ENCODE data around the gene CBLIF. TPM values are rescaled to one million over a fixed set of nuclear protein-coding genes. Genes with fewer than 3 reads are reported as not detected.
"Not testable (repeated sequence)": the region's sequence is repeated elsewhere in the genome, so short reads cannot be mapped to it uniquely, and the experiment has no call there.

CBLIF gene
- total RNA-seq, 6 experiments from 2014 or later = not detected

DNA sequence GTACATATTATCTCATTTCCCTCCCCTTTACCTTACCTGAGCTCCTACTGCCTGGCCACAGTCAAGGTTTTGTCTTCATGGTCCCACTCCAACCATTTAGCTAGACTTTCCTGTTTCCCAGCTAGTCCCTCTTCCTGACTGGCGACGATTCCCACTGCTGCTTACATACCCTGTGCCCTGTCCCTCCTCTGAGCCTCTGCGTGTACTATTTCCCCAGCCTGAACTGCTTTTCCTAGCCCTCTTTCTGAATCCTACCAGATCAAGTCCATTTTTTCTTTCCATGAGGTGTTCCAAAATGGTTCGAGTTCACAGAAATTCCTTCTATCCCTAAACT is 58.1 kb downstream of the CBLIF start:
- Histone ChIP-seq H3K4me1 (peaks cover 0 to 11% (median 1%) of the 10 kb centered on the region in 4 donors), H3K4me3 (no peak overlapping the region), H3K27me3 (no peaks in the 10 kb centered on the region), H3K36me3 (peaks cover 0 to 13% (median 0%) of the 10 kb centered on the region in 4 donors), H3K9me3 (no peaks in the 10 kb centered on the region), H3K27ac (no peak overlapping the region)
- TF ChIP-seq, protein P1, sequence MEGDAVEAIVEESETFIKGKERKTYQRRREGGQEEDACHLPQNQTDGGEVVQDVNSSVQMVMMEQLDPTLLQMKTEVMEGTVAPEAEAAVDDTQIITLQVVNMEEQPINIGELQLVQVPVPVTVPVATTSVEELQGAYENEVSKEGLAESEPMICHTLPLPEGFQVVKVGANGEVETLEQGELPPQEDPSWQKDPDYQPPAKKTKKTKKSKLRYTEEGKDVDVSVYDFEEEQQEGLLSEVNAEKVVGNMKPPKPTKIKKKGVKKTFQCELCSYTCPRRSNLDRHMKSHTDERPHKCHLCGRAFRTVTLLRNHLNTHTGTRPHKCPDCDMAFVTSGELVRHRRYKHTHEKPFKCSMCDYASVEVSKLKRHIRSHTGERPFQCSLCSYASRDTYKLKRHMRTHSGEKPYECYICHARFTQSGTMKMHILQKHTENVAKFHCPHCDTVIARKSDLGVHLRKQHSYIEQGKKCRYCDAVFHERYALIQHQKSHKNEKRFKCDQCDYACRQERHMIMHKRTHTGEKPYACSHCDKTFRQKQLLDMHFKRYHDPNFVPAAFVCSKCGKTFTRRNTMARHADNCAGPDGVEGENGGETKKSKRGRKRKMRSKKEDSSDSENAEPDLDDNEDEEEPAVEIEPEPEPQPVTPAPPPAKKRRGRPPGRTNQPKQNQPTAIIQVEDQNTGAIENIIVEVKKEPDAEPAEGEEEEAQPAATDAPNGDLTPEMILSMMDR (IDR thresholded peaks at IDR 0.05) = no peak
- no peak for TF ChIP-seq POLR2A (IDR thresholded peaks at IDR 0.05)
- intact Hi-C loops (cut with DNase I) = no loop called here
- WGBS (ENCODE audit: insufficient coverage, low coverage, low lambda C conversion rate, missing lambda C conversion rate) = 53% methylated on average over 4 of the region's 4 CpGs
- DNase-seq = no peak
- no peak for ATAC-seq

DNA sequence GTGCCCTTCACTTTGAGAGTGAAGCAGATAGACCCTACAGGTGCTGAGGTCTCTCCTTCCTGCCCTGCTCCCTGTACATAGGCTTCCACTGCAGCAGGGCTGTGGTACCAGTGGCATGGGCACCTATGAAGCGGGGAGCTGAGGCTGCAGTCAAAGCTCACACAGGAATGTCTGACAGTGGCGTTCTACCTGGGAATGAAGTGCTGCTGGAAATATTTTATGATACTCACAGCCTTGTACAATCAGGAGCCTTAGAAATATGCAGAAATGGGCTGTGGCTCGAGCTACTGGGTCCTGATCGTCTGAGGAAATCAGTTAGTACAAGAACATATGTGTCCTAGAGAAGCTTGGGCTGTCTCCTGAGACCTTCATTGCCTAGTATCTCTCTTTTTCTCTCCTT is 59.5 kb downstream of the CBLIF start:
- Histone ChIP-seq H3K9me3 (no peaks in the 10 kb centered on the region), H3K4me3 (no peak overlapping the region), H3K27me3 (no peaks in the 10 kb centered on the region), H3K27ac (no peak overlapping the region), H3K4me1 (peaks cover 0 to 11% (median 1%) of the 10 kb centered on the region in 4 donors), H3K36me3 (peaks cover 0 to 8% (median 0%) of the 10 kb centered on the region in 4 donors)
- no peak for DNase-seq
- intact Hi-C loops (cut with DNase I) = no loop called here
- no peak for TF ChIP-seq POLR2A (IDR thresholded peaks at IDR 0.05)
- TF ChIP-seq, protein P1 (IDR thresholded peaks at IDR 0.05) = no peak
- no peak for ATAC-seq
- WGBS (ENCODE audit: insufficient coverage, low coverage, low lambda C conversion rate, missing lambda C conversion rate) = 100% methylated on average over 1 of the region's 4 CpGs

DNA sequence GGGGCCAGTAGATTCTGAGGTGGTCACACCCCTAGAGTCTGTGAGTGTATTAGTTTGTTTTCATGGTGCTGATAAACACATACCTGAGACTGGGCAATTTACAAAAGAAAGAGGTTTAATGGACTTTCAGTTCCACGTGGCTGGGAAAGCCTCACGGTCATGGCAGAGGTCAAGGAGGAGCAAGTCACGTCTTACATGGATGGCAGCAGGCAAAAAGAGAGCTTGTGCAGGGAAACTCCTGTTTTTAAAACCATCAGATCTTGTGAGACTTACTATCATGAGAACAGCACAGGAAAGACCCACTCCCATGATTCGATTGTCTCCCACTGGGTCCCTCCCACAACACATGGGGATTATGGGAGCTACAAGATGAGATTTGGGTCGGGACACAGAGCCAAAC is 60.9 kb downstream of the CBLIF start:
- WGBS (ENCODE audit: insufficient coverage, low coverage, low lambda C conversion rate, missing lambda C conversion rate) = 85% methylated on average over 5 of the region's 5 CpGs
- intact Hi-C loops (cut with DNase I); H3K9me3 ChIP-seq; DNase-seq; H3K4me3 ChIP-seq; H3K27me3 ChIP-seq; H3K36me3 ChIP-seq; ATAC-seq; H3K27ac ChIP-seq: not testable (repeated sequence)
- H3K4me1 ChIP-seq = peaks cover 0 to 11% (median 1%) of the 10 kb centered on the region in 4 donors

DNA sequence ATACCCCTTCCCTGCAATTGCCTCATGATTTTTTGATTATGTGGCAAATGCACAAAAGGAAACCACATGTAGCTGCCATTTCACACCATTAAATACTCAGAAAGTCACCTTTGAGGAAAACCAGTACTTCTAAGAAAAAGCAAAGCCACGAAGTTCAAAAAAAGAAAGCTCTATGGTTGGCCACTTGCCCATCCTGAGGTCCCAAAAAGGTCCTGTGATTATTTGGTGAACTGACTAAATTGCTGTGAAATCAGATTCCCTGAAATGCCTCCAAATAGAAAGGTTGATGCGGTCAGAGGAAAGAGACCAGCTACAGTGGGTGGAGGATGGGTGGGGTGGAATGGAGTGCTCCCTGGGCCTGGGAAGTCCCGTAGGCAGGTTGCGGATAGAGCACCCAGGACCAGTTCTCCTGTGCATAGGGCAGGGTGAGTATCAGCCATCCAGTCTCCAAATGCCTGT is 61.6 kb downstream of the CBLIF start:
- Histone ChIP-seq H3K27me3 (no peaks in the 10 kb centered on the region), H3K4me1 (peaks cover 0 to 11% (median 1%) of the 10 kb centered on the region in 4 donors), H3K9me3 (no peaks in the 10 kb centered on the region), H3K4me3 (no peak overlapping the region), H3K36me3 (no peaks in the 10 kb centered on the region), H3K27ac (no peak overlapping the region)
- no peak for DNase-seq
- intact Hi-C loops (cut with DNase I) = no loop called here
- no peak for ATAC-seq
- 79% methylated on average over 4 of the region's 4 CpGs for WGBS (ENCODE audit: insufficient coverage, low coverage, low lambda C conversion rate, missing lambda C conversion rate)
- TF ChIP-seq POLR2A (IDR thresholded peaks at IDR 0.05) = no peak
- TF ChIP-seq, protein P1 (IDR thresholded peaks at IDR 0.05) = no peak

DNA sequence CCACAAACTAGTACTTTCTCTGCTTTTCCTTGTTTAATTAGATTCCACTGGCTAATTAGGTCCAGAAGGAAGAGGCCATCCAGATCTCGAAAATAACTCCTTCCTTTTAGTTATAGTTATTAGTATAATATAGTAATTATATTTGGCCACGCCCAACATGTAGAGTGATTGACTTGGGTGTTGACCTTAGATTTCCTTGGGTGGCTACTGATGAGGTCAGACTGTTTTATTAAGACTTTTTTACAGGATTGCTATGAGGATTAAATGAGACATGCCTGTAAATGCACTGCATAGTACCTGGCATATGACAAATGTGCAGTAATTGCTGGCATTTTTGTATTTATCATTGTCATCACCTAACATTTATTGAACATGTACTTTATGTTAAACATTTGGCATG is 63.2 kb downstream of the CBLIF start:
- Histone ChIP-seq H3K4me3 (no peak overlapping the region), H3K9me3 (no peaks in the 10 kb centered on the region), H3K36me3 (no peaks in the 10 kb centered on the region), H3K4me1 (peaks cover 0 to 17% (median 8%) of the 10 kb centered on the region in 4 donors), H3K27ac (no peak overlapping the region), H3K27me3 (no peaks in the 10 kb centered on the region)
- 85% methylated on average over 2 of the region's 2 CpGs for WGBS (ENCODE audit: insufficient coverage, low coverage, low lambda C conversion rate, missing lambda C conversion rate)
- ATAC-seq (no peak), DNase-seq (no peak)
- intact Hi-C loops (cut with DNase I) = no loop called here
- TF ChIP-seq, protein P1 (IDR thresholded peaks at IDR 0.05) = no peak
- TF ChIP-seq POLR2A (IDR thresholded peaks at IDR 0.05) = no peak
